GM19438 (cell line): ENCODE measurements around the gene MS4A4E.
"Not testable (repeated sequence)": the region's sequence is repeated elsewhere in the genome, so short reads cannot be mapped to it uniquely, and the experiment has no call there.

Experiments used
- ATAC-seq: cut with Tn5 transposase; IDR thresholded peaks from one replicate; pipeline ENCODE4 v1.9.1; 2021; ENCODE audit warnings: low read depth; ENCODE audit not compliant: unreplicated experiment

Gene MS4A4E

GRCh38 chr11:60222141-60222540 lies 20.8 kb downstream of the MS4A4E start:
- no peak for ATAC-seq

DNA sequence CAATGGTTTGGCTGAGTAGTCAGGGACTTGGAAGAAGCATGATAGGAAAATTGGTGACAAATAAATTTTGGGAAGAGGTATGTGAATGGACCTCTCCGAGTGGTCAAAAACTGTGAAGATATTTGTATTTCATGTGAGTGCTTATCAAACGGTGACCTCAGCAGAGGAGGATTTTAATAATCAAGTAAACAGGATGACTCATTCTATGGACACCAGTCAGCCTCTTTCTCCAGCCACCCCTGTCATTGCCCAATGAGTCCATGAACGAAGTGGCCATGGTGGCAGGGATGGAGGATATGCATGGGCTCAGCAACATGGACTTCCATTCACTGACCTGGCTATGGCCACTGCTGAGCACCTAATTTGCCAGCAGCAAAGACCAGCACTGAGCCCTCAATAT lies 21.2 kb downstream of the MS4A4E start:
- no peak for ATAC-seq

DNA sequence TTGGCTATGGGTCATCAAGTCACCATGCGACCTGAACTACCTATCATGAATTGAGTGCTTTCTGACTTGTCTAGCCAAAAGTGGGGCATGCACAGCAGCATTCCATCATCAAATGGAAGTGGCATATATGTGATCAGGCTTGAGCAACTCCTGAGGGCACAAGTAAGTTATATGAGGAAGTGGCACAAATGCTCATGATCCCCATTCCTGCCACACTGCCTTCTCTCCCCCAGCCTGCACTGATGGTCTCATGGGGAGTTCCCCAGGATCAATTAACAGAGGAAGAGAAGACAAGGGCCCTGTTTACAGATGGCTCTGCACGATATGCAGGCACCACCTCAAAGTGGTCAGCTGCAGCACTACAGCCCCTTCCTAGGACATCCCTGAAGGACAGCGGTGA lies 21.8 kb downstream of the MS4A4E start:
- ATAC-seq, result no peak

- no peak for ATAC-seq
Observed at GRCh38 chr11:60214386-60214785, 28.6 kb downstream of the MS4A4E start.

DNA sequence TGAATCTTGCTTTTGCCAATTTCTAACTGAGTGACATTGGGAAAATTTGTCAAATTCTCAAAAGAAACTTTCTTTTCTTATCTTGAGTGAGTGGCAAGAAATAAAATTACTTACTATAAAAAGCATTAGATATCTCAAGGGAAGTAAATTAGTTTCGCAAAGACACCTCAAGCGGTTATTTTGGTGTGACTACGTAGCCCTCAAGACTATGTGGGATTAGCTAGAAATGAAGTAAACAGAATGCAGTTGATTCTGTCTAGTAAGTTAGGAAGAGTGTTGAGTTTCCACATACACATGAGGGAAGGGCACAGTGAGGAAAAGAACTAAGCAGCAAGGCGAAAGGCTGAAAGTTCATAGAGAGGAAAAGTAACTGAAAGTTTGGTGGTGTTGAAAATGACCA lies 31.7 kb downstream of the MS4A4E start:
- ATAC-seq, result no peak

- no peak for ATAC-seq
Observed at GRCh38 chr11:60209977-60210376, 33.0 kb downstream of the MS4A4E start.

DNA sequence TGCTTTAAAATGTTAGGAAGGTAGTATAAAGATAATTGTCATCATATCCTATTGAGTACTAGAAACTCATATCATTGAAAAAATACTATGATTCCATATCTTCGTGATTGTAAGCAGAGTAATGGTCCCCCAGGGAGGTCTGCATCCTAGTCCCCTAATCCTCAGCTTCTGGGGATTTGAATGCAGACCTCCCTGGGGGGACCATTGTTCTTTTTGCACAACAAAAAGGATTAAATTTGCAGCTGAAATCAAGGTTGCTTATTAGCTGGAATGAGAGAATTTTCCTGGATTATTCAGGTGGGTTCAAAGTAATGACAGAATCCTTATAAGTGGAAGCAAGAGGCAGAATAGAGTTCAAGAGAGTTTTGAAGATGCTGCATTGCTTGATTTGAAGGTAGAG lies 34.0 kb downstream of the MS4A4E start:
- ATAC-seq, result no peak

GRCh38 chr11:60208146-60208895 lies 34.6 kb downstream of the MS4A4E start:
- no peak for ATAC-seq

GRCh38 chr11:60206616-60207015 lies 36.3 kb downstream of the MS4A4E start:
- no peak for ATAC-seq

GRCh38 chr11:60204922-60205321 lies 38.0 kb downstream of the MS4A4E start:
- no peak for ATAC-seq

DNA sequence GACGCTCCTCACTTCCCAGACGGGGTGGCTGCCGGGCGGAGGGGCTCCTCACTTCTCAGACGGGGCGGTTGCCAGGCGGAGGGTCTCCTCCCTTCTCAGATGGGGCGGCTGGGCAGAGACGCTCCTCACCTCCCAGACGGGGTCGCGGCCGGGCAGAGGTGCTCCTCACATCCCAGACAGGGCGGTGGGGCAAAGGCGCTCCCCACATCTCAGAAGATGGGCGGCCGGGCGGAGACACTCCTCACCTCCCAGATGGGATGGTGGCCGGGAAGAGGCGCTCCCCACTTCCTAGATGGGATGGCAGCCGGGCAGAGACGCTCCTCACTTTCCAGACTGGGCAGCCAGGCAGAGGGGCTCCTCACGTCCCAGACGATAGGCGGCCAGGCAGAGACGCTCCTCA lies 41.6 kb downstream of the MS4A4E start:
- ATAC-seq, result not testable (repeated sequence)

- ATAC-seq, result no peak
Observed at GRCh38 chr11:60197442-60197841, 45.5 kb downstream of the MS4A4E start.

GRCh38 chr11:60195923-60196368 lies 47.0 kb downstream of the MS4A4E start:
- ATAC-seq, result peak; percentile 56

GRCh38 chr11:60194511-60194910 lies 48.4 kb downstream of the MS4A4E start:
- no peak for ATAC-seq

GRCh38 chr11:60193687-60194433 lies 49.1 kb downstream of the MS4A4E start:
- peak; percentile 81 for ATAC-seq

DNA sequence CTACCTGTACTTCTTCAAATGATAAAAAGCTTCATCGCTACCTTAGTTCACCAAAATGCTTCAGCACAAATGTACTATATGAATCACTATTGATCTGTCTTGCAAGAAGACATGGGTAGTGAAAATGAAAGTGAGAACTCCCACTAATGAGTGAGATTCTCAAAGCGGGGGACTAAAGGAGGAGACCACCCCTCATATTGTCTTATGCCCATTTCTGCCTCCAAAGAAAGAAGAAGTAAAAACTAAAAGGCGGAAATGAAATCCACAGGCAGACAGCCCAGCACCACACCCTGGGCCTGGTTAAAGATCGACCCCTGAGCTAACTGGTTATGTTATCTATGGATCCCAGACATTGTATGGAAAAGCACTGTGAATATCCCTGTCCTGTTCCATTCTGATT lies 50.4 kb downstream of the MS4A4E start:
- ATAC-seq, result not testable (repeated sequence)

- ATAC-seq, result not testable (repeated sequence)
Observed at GRCh38 chr11:60188481-60188880, 54.5 kb downstream of the MS4A4E start.

DNA sequence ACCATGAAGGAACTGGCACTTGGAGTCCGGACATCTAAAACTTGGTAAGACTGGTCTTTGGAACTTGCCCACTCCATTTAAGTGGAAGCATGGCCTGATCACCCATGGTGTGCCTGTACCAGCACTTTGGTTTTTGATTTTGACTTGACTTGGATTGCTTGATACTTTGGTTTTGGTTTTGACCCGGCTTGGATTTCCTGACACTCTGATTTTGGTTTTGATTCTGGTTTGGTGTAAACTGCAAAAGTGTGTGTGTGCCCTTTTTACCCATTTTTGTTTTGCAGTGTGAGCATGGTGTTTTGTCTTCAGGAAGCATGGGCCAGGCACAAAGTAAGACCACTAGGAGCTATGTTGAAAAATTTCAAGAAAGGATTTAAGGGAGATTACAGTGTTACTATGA lies 56.8 kb downstream of the MS4A4E start:
- not testable (repeated sequence) for ATAC-seq

DNA sequence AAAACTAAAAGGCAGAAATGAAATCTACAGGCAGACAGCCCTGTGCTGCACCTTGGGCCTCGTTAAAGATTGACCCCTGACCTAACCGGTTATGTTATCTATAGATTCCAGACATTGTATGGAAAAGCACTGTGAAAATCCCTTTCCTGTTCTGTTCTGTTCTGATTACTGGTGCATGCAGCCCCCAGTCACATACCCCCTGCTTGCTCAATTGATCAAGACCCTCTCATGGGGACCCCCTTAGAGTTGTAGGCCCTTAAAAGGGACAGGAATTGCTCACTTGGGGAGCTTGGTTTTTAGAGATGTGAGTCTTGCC lies 57.5 kb downstream of the MS4A4E start:
- not testable (repeated sequence) for ATAC-seq

DNA sequence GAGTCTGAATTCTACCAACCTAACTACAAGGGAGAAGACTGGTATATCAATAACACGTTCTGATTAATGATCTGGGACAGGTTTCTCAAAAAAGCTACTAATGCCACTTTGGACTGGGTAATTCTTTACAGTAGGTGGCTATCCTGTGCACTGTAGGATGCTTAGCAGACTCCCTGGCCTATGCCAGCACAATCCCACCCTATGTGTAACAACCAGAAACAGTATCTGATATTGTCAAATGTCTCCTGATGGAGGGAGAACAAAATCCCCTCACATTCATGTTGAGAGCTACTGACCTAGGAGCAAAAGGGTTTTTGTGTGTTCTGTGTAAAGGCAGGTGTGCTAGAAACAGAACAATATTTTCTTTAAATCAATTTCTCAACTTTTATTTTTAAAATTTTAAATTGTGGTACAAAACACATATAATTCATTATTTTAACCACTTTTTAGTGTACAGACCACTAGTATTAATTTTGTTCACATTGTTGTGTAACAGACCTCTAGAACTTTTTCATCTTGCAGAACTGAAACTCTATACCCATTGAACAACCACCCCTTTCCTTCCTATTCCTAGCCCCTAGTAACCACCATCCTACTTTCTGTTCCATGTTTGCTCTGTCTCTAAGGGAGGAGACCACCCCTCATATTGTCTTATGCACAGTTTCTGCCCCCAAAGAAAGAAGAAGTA lies 58.0 kb downstream of the MS4A4E start:
- ATAC-seq, result no peak

GRCh38 chr11:60183591-60184205 lies 59.2 kb downstream of the MS4A4E start:
- no peak for ATAC-seq
